HTERT RPE-1 (cell line): ENCODE results near the gene SNF8.

Experiments
- in situ Hi-C: fragments of 300-500 bp; cut with MboI; formaldehyde crosslinking; loops from 4 replicates; pipeline ENCODE4 v1.14.3; 2020; ENCODE audit warnings: low sequenced_read_pairs

Gene SNF8

DNA sequence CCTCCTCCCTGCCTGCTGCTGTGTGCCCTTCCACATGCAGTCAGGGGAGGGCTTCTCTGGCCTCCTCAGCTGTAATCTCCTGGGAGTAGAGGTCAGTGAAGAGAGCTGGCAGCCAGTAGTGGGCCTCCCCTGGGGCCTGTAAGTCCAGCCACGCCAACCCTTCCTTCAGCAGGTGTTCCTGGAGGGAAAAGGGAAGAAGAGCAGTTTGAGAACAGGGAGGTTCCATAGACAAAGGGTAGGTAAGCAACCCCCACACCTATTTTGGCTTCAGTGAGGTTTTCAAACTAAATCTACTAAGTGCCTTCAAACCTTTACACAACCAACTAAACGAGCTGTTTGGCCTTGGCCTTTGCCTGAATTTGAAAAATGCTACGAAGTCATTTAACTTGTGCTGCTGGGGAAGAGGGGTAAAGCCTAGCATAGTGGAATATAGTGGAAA is 14.2 kb downstream of the SNF8 start:
- in situ Hi-C loops, result no loop called here

DNA sequence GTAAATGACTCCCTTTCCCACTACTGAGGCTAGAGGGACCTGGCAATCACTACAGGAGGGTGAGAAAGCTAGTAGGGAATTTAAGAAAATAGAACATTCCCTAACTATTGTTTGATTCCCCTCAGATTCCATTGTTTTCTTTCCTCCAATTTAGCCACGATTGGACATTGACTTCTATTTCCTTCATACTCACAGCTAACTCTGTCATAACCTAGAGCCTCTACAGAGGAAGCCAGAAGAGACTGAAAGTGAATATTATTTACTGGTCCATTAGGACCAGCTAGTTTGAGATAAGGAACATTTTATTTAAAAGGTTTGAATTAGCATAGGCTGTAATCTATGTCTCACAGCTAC is 14.9 kb downstream of the SNF8 start:
- in situ Hi-C loops, result no loop called here

- in situ Hi-C loops, result no loop called here
These were observed 15.5 kb downstream of the SNF8 start for GRCh38 chr17:48928876-48929811.

DNA sequence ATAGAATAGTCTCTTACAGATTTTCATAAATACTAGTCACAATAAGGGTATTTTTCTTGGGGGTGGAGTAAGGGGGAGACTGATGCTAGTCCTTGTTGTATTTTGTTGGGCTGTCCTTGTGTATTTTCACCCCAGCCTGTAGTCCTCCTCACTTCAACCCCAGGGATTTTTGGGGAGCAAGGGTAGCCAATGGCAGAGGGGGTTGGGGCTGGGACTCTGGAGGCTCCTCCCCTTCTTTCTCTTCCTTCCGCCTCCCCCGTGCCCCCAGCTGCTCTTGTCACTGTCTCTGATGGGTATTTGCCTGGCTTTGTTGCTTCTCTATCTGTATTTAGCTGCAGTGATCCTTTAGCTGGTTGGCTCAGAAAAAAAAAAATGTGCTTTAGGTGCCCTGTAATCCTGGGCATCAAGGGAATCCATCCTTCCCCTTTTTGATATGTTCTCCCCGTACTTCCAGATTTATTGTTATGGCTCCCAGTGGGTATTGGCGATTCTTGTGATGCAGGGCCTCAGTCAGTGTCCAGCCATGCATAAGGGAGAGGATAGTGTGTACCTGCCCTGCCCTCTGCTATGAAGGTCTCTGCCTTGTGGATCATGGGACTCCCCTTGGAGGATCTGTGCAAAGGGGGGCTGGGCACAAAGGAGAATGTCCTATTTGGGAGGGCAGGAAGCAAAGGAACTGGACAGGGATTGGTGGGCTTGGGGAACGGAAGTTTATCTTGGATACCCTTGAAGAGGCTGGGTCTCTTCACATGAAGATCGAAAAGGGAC is 16.5 kb downstream of the SNF8 start:
- in situ Hi-C loops, result no loop called here

- in situ Hi-C loops, result no loop called here
These were observed 18.7 kb downstream of the SNF8 start for GRCh38 chr17:48925991-48926342.

- in situ Hi-C loops, result no loop called here
These were observed 19.2 kb downstream of the SNF8 start for GRCh38 chr17:48925251-48925990.

GRCh38 chr17:48915459-48916282 is 29.0 kb downstream of the SNF8 start:
- in situ Hi-C loops, result no loop called here

DNA sequence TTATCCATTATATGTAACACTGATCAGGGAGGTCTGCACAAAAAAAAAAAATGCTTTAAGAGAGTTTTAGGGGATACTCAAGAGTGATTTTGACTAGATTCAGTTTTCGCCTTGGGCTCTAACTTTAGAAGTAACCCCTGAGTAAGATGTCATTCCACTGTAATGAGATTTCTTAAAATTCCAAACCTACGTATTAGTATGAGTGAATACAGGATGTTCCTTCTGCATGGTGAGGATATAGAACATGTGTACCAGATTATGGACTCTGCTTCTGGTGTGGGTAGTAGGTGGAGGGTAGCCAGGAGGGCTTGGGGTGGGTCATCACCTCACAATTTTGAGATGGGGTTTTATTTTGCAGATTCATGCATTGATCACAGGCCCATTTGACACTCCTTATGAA is 32.2 kb downstream of the SNF8 start:
- in situ Hi-C loops, result no loop called here

GRCh38 chr17:48910370-48910769 is 34.3 kb downstream of the SNF8 start:
- in situ Hi-C loops, result no loop called here

DNA sequence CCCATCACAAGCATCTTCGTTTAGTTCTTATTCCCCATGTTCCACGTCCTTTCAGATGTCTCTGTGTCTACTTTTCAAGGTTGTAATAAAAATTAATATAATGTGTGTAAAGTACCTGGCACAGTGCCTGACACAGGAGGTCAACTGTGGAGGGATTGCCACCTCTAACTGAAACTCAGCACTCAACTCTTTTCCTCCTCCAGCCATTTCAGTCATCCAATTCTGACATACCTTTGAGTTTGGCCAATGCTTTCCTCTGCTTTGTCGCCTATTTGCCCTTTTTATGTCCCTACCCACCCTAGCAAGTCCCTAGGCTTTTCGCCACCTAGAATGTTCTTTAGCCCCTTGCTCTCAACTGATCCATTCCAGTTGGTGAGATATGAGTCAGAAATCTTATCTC is 34.9 kb downstream of the SNF8 start:
- in situ Hi-C loops, result no loop called here

- in situ Hi-C loops, result no loop called here
These were observed 35.7 kb downstream of the SNF8 start for GRCh38 chr17:48908853-48909394.

GRCh38 chr17:48908047-48908843 is 36.4 kb downstream of the SNF8 start, which contains the start of gene UBE2Z:
Gene UBE2Z, plus strand, starts transcription at chr17:48908407. Its CDS starts 97 bp downstream, at chr17:48908504.
- in situ Hi-C loops, result no loop called here

- in situ Hi-C loops, result no loop called here
These were observed 37.0 kb downstream of the SNF8 start for GRCh38 chr17:48907713-48908046.

DNA sequence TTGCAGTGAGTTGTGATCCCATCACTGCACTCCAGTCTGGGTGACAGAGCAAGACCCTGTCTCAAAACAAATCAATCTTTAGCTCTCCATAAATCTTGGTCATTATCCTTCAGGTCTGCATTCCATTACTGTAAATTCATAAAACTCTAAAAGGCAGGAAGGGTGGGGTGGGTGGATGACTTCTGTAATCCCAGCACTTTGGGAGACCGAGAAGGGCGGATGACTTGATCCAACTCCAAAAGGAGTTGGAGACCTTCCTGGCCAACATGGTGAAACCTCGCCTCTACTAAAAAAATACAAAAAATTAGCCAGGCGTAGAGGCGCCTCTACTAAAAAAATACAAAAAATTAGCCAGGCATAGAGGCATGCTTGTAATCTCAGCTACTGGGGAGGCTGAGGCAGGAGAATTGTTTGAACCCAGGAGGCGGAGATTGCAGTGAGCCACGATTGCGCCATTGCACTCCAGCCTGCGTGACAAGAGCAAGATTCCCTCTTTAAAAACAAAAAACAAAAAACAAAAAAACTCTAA is 38.6 kb downstream of the SNF8 start:
- in situ Hi-C loops, result no loop called here

- in situ Hi-C loops, result no loop called here
These were observed 40.2 kb downstream of the SNF8 start for GRCh38 chr17:48904428-48904827.

DNA sequence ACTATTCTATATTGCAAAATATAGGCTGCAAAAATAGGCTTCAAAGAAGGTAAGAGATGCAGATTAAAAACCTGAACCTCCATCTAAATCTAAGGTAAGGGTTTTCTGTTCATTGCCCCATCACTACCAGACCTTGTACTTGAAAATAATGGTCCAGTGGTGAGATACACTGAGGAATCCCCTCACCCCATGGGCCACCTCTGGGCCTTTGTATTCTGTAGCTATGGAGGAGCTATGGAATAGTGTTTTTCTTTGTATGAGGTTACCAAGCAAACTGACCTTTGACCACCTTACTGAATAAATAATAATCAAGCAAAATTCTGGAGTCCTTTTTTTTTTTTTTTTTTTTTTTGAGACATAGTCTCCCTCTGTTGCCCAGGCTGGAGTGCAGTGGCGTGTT is 41.2 kb downstream of the SNF8 start:
- in situ Hi-C loops, result no loop called here

DNA sequence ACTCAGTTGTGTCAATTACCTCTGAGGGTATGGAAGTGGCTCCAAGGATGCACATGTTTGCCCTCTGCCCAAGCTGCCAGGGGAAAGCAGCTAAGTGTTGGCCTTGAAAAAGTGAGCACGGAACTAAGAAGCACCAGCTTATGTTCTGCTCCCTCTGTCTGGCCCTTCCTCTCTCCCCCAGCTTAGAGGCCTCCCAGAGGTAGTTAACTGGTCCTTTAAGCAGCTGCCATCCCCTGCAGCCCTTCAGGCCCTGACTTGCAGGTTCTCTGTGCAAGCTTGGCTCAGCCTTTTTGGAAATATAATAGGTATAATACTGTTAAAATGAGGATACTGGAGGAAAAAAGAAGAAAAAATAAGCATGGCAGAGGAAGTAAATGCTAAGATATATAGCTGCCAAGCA is 43.4 kb downstream of the SNF8 start:
- in situ Hi-C loops, result no loop called here

- in situ Hi-C loops, result no loop called here
These were observed 49.8 kb downstream of the SNF8 start for GRCh38 chr17:48894886-48895285.
